GM18870 (cell line): ENCODE results near the gene TMEM187.
A peak's percentile ranks its signal among the peaks of the same experiment; 100 is the strongest.

ENCODE experiments used
- ATAC-seq: cut with Tn5 transposase; IDR thresholded peaks from one replicate; pipeline ENCODE4 v1.9.1; 2021; ENCODE audit warnings: moderate library complexity; ENCODE audit not compliant: unreplicated experiment

Gene TMEM187, protein sequence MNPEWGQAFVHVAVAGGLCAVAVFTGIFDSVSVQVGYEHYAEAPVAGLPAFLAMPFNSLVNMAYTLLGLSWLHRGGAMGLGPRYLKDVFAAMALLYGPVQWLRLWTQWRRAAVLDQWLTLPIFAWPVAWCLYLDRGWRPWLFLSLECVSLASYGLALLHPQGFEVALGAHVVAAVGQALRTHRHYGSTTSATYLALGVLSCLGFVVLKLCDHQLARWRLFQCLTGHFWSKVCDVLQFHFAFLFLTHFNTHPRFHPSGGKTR

DNA sequence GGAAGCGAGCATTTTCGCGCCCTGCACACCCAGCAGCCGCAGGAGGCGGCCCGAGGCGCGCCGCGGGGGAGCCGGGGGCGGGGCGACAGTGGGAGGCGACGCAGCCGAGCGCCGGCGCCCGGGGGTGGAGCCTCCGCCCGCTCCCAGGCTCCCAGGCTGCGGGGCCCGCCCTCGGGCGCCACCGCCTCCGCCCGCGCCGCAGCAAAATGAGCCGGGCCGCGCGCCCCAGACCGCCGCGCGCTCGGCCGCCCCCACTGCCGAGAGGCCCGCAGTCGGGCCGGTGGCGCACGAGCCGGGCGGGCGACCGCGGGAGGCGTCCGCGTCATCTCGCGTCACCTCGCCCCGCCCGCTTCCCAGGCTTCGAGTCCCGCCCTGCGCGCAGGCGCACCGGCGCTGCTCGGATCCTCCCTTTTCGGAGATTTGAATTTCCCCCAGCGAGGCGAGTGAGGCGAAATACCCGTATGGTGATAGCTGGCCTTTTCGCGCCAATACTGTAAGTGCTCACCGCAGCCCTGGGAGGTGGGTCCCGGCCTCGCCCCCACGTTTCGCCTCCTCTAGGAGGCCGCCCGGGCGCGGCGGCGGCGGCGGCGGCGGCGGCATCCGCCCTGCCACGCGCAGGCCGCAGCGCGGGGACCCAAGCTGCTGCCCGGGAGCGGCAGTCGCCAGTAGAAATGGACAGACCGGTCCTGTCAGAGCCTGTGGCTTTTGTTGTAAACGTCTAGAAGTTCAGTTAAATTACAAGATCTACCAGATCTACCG is at the start of gene TMEM187:
Gene TMEM187, plus strand, starts transcription at position 387 of the 759 bp plus-strand sequence. CDS start 9,309 bp downstream, outside the sequence.
- ATAC-seq: peak; percentile 26

DNA sequence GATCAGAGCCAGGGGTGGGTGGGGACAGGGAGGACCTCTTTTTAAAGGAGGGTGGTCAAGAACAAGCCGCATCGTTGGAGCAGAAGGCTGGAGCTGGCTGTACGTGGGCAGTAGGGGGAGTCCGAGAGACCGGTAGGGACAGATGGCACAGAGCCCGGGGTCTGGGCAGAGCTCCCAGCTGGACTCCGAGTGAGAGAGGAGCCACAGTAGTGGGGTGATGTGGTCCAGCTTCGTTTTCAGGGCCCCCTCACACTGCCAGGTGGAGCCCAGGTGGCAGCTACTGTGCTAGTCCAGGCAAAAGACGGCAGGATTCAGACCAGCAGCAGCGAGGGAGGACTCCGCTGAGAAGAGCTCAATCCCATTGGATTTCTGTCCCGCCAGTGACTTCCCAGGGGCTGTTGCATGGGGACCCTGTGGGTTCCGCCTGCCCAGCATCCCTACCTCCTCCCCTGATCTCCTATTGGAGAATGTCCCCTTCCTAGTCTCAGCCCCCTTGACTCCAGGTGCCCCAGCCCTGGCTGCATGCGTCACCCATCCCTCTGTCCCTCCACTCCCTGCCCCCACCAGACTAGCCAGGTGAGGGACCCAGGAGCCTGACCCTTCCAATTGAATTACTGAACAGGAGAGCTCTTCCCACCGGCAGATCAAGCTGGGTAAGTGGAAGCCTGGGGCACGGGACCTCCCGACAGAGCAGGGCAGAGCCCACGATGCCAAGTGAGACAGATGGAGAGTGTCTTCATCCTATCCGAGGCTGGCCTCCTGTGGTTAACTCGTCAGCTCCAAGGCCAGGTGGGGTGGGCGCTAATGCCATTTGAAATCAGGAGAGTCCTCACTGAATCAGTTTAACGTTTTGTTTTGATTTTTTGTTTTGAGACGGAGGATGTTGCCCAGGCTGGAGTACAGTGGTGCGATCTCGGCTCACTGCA is 49.4 kb upstream of the TMEM187 start:
- ATAC-seq: no peak

DNA sequence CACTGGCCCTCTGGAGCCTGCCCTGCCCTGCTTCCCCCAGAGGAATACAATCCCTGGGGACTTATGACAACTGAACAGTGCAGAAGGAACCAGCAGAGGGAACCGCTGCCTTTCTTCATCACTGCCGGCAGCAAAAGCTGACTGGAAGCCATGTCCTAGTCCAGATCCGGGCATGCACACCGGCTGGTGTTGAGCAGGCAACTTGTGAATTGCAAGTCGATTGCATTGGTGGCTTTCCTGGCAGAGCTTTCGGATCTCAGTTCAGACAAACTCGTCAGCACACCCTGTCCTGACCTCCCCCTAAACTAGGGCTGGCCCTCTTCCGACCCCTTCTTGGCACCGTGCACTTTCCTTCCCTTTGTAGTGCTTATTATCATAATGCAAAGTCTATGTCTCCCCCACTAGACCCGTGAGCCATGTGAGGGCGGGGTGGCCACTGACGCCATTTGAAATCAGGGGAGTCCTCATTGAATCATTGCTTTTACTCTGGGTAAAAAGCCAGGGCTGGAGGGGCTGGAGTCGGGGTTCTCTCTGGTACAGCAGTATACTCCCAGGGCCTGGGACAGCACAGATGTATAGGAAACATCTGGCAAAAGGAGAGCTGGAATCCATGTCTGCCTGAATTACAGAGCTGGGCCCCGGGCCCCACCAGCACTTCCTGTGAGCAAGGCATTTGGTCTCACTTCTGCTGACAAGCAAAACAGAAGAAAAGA is 48.2 kb upstream of the TMEM187 start:
- no peak for ATAC-seq

DNA sequence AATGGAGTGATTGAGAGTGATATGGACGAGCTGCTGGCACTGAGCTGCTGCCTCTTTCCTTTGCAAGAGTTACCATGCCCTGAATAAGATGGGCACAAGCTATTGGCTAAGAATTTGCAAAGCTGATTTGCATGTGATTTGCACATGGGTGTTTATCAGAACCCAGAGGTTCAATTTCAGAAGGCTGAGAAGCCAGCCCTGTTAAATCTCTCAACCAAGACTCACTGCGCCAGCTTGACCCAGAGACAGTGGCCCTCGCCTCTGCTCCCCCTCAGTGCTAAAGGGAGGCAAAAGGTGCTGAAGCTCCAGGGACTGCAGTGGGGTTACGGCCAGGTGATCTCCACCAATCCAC is 47.2 kb upstream of the TMEM187 start:
- no peak for ATAC-seq

DNA sequence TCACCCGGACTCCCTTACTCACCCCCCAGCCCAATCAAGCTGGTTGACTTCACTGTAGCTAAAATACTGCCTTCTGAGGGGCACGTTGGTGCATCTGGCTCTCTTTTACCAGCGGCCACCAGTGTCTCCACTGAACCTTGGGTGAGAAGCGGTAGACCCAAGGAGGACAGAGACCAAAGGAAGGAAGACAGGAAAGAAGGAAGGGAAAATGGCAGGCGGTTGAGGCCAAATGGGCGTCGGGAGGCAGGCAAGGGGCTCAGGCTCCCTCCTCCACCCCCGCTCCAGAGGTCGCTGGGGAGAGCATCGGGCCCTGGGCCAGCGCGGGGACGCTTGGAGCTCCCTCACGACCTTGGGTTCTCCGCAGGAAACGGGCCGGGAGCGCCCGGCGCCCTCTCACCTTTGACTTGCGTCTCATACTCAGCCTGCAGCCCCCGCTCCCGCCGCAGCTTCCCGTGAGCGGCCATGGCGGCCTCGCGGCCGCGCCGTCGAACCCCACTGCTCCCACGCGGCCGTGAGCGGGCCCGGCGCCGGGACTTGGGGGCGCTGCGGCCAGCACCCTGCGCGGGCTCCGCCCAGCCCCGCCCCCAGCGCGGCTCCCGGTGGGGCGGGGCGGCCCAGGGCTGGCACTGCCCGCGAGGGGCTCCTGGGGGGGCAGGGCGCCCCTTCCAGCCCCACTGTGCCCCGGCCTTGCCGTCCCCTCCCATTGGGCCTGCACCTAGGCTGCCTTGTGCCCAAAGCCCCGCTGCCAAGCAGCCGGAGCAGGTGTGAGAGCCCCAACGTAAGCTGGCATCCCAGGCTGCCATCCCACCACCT is 46.6 kb upstream of the TMEM187 start, which contains the start of gene ARHGAP4:
Gene ARHGAP4, minus strand, starts transcription at position 526 of the 813 bp plus-strand sequence. Its CDS starts 62 bp downstream, at position 464.
- ATAC-seq: no peak

DNA sequence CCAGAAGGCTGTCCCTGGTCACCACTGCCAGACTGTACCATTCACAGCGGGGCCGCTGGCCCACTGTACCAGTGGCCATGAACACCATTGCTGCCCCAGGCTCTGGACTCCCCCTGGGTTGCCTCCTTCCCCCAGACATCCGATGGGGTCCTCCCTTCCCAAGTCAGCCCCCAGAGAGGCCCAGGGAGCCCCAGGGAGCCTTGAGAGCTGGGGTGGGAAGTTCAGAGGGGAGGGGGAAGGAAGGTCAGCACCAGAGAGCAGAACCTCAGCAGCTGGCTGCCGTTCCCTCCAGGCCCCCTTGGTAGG is 46.0 kb upstream of the TMEM187 start:
- no peak for ATAC-seq

DNA sequence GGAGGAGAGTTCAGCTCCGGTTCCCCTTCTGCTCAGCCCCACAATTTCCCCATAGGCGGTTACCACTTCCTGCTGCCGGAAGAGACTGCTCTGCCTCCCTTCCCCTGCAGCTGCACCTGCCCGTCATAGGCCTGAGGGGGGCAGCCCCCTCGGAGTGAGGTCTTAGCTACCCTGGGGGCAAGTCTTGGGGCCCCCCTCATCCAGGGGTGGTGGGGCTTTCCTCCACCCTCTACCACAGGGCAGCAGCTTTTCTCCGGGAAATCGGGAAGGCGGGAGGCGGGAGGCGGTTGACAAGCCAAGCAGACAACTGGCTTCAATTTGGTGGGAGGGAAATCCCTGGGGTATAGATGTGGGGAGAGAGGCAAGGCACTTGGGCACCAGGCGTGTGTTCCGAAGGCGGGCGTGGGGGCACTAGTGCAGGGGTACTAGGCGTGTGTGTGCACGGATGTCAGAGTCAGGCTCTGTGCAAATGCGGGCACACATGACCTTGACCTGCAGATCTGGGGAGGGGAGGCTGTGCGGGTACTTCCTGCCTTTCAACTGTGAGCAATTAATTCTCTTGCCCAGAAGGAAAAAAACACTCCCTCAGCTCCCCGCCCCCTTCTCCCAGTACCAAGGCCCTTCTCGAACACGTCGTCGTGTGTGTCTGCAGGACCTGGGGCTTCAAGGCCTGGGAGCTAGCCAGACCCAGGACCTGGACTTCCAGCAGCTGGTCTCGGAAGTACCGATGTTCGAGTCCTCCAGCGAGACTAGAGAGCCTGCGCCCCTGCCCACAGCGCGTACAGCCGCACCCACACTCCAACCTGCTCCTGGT is 45.5 kb upstream of the TMEM187 start:
- peak; percentile 33 for ATAC-seq

DNA sequence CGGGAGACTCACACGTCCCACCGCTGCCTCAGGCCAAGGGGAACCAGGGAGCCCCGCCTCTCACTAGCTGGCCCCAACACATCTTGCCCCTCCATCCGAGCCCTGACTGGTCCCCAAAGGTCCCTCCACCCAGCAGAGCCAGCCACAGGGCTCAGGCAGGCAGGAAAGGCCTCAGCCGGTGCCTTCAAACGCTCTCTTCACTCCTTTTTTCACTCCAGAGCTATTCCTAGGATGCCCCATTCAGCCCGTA is 45.0 kb upstream of the TMEM187 start:
- ATAC-seq: no peak

DNA sequence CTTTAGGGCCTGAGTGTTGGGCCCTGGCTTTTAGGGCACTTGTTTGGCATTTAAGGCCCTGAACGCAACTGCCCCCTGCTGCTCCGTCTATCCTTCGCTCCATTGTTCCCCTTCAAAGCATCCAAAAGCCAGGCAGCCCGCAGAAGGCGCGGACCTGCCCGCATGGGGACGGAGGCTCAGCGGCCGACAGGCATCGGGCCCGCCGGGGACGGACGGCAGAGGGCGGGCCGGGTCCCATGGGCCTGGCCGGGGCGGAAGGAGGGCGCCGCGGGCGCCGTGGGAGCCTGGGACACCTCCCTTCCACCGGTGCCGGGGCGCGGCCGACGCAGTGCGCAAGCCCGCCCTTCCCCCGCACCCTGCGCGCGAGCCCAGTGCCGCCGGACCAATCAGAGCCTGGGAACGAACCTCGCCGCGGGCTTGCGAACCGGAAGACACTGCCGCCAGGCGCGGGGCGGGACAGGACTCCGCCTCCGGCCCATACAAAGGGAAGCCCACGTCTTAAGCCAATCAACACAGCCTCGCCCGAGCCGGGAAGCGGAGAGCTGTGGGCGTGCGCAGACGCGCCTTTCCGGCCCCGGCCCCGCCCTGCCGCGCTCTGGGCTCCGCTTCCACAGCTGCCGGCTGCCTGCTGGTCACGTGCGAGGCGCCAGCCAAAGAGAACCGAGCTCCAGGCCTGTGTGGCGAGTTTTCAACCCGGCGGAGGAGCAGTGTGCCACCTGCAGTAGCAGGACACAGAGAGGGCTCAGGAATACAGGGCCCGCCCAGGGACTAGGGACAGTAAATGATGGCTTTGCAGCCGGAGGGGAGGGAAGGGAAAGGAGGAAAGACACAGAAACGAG is 44.4 kb upstream of the TMEM187 start:
- ATAC-seq: peak; percentile 81

DNA sequence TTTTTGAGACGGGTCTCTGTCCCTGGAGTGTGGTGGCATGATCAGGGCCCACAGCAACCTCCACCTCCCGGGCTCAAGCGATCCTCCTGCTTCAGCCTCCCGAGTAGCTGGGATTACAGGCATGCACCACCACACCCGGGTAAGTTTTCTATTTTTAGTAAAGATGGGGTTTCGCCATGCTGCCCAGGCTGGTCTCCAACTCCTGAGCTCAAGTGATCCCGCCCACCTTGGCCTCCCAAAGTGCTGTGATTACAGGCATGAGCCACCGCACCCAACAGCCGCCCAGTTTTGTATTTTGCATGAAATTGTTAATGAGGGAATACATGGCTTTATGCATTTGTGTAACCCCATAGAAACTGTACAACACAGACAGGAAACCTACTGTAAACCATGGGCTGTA is 43.7 kb upstream of the TMEM187 start:
- ATAC-seq: no peak

DNA sequence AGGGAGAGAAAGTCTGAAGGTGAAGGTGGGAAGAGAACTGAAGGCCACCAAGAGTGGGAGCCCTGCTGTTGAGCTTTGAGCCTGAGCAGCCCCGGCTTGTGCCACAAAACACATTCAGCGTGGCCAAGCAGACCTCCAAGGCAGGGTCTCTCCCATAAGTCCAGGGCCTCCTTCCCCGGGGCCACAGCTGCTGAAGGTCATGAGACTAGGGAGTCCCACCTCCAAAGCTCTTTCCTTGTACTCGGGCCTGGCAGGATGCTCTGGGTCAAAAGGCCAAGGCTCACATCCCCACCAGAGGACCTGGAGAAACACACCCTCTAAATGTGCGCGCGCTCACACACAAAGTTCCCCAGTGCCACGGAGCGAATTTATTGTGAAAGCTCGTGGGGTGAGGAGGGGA is 43.0 kb upstream of the TMEM187 start:
- no peak for ATAC-seq

DNA sequence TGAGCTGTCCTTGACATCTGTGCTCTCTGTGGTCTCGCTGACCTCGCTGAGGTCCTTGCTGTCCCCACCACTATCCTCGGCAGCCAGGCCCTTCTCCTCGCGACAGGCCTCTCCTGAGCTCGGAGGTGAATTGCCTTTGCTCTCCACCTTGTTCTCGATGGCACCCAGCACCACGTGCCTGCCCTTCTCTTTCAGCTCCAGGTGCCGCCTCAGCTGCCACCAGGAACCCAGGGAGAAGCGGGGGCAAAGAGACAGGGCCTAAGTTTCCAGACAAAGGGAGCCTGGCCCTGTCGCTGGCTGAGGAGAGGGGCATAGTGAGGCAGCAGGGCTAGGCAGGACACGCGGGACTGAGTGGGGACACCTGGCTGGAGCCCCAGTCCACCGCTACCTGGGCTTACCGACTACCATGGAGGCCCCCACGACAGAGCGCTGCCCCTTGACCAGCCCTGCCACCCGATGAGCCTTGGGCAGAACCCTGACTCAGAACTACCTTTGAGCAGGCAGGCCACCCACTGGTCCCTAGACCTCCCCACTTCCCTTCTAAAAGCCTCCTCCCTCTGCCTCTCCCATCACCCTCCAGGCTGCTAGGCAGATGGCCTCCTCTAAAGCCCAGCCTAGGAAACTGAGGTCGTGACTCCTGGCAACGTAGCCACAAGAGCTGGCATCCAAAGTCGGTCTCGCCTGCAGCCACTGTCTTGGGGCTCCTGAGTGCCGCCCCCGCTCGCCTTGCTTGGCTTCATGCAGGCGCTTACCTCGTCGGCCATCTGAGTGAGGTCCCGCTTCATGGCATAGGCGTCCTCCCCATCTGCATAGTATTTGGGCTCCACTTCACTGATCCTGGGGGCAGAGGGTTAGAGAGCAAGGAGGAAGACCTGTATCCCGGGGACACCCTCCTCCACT is 42.3 kb upstream of the TMEM187 start:
- no peak for ATAC-seq

DNA sequence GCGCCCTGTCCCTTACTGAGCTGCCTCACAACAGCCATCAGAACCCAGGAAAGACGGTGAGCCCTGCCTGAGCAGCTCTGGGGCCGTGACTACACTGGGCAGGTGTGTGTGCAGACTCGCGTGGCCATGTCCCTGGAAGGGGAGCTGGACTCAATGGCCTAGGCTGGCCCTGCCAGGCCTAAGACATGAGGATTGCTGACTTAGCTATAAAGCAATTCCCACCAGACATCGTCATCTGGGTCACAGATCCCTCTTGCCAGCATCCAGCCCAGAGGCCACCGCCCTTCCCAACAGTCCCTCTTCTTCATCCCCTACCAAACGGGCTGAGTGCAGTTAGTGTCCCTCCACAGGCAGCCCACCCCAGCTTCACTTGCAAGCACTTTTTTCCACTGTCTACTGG is 41.4 kb upstream of the TMEM187 start:
- no peak for ATAC-seq

DNA sequence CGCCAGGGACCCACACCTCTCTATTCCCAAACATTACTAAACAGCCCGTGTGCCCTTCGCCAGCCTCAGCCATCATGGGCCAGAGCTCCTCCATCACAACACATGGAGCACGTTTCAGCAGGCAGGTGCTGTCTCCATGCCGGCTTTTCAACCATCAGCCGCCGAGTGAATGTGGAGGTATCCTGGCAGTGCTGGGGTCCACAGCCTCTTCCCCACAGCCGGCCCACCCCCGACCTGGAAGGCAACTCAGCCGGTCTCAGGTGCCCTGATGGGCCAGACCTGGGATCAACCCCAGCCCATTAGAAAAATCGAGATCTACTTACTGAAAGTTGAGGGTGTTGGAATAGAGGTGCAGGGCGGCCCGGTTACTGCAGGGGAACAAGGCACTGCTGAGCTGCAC is 40.8 kb upstream of the TMEM187 start:
- no peak for ATAC-seq

DNA sequence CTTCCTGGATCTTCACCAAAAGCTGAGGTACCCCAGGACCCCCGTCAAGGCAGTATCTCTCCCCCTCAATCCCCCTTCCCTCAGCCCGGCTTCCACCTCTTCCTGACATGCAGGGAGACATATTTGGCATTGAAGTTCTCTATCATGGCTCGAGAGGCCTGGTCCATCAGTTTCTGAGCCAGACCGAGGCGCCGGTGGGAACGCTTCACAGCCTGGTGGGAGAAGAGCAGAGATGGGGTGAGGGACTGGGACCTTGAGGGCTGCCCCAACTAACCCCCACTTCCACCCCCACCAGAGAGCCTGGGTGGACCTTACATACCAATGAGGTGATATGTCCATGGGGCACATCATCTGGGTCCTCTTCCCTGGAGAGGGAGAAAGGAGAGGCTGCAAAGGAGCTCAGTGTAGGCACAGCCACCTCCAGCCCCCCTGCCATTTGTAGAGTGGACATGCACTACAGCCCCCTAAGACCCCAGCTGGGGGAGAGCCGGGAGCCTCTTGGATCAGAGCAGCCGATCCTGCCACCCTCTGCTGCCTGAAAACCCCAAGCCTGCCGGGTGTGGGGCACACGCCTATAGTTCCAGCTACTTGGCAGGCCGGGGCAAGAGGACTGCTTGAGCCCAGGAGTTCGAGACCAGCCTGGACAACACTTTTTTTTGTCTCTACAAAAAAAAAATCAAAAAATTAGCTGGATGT is 40.2 kb upstream of the TMEM187 start:
- no peak for ATAC-seq

DNA sequence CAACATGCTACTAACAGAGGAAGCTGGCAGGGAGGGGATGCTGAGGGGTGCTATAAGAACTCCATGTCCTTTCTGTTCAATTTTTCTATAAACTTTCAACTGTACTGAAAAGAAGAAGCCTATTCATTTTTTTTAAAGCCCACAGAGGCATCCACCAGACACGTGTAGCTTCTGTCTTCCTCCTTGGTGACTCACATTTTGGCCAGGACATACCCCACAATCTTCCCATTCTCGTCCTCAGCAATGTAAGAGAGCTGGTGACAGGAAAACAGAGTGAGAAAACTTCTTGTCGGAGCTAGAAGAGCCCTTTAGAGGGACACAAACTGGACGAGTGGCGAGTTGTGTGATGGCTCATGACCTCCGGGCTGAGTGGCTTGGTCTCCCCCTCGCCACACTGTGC is 38.8 kb upstream of the TMEM187 start:
- no peak for ATAC-seq

DNA sequence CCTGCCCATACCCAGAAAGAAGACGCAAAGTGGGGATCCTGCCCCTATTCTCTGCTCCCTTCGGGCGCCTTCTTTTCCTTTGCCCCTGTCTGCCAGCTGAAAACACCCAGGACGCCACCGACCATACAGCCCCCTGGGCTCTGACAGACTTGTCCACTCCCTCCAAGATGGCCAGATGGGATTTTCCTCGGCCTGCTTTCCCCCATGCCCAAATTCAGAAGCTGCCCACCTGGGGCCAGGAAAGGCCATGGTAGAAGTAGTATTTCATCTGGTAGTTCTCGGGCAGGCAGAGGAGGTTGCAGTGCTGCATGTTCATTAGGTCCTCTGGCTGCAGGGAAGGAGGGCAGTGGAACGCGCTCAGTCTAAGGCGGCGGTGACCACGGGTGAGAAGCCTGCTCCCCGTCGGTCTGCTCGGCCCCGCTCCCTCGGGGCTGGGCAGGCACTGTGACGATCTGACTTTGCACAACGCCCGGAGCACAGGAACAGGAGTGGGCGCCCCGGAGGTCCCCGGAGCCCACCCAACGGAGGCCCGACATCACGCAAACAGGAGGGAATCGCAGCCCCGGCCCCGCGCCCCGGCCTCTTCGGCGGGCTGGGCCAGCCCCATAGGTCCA is 38.3 kb upstream of the TMEM187 start:
- peak; percentile 21 for ATAC-seq
